H1 (cell line): ENCODE results near the gene TMPRSS9. TPM values are rescaled to one million over a fixed set of nuclear protein-coding genes. Genes with fewer than 3 reads are reported as not detected.

Experiments
- ASH2L ChIP-seq: fragments of 200-600, 300-600 bp; sonication (generic); IDR thresholded peaks from one replicate; pipeline ENCODE4 v1.7.1; 2017; ENCODE audit warnings: low read length
- BRCA1 ChIP-seq: IDR thresholded peaks from 2 replicates; pipeline ENCODE4 v1.6.1; 2012; ENCODE audit warnings: low read depth, low read length, improper control_type of control experiment
- SAP30 ChIP-seq: fragments of 300-600 bp; sonication (generic); IDR thresholded peaks from 2 replicates; pipeline ENCODE4 v1.7.1; 2012; ENCODE audit warnings: low read length, moderate library complexity, mild to moderate bottlenecking, inconsistent platforms; ENCODE audit not compliant: insufficient read depth, insufficient replicate concordance
- TEAD4 ChIP-seq: IDR thresholded peaks from 2 replicates; pipeline ENCODE4 v1.6.1; 2012; ENCODE audit warnings: low read depth, low read length, inconsistent platforms, mixed read lengths
- polyA plus RNA-seq, 7 experiments: library from polyadenylated mRNA; depleted of rRNA in 3 of 7; stranded (reverse) in 5 of 7; unstranded in 2 of 7; fragments of >200 nt in 5 of 7; fragments of 200-250 nt in 2 of 7; gene quantifications; 1 replicate in 5 of 7; 2 replicates in 1 of 7; 4 replicates in 1 of 7; pipeline versions ENCODE4 v1.2.1 to v1.2.3, GENCODE V29; 2011 to 2013; ENCODE audit warnings: missing spikeins in 2 of 7, mixed read lengths in 2 of 7
- total RNA-seq: library from RNA; stranded (reverse); fragmentation: NEBNext Ultra II Directional; extraction: Animal tissue kit (Norgen Biotek cat#: 25700); gene quantifications from 2 replicates; pipeline ENCODE4 v1.2.1, GENCODE V29; 2021
- TF ChIP-seq, protein P1 (sequence below): fragments of 300-600 bp; sonication (generic); IDR thresholded peaks from 2 replicates; pipeline ENCODE4 v1.7.1; 2012; ENCODE audit warnings: low read length, moderate library complexity, mild to moderate bottlenecking, inconsistent platforms; ENCODE audit not compliant: insufficient replicate concordance

TMPRSS9 gene
- total and polyA plus RNA-seq, 2 of the 8 experiments (the other 6 are each of a cell fraction or from before 2014, with no cell fraction given): 0.15 to 0.19 TPM

DNA sequence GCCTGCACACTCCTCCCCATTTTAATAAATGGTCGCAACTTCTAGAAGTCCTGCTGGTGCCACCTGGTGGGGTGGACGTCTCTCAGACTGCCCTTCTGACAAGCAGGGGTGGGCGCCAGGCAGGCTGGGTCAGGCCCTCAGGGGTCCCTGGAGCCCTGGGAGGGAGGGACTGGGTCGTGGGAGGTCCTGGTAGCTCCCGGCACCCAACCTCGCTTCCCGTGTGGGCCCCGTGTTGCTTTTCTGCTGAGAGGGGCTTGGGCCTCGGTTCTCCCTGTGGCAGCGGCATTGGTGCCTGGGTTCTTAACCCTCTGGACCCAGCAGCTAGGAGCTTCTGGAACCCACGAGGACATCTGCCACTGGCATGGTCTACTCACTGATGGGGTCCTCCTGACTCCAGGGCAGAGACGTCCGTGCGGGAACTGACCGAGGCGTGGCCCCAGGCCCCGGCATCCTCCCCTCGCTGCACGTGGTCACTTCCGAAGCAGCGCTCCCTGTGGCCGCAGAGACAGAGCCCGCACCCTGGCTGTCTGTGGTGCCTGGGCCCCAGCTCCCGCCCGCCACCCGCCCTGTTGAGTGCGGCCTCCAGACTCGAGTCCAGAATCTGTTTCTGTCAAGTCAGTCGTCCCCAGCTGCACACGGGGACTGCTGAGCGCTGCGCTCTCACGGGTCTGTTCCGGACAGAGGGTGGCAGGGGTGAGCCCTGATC, 6.0 kb upstream of the TMPRSS9 start (continued):
- TF ChIP-seq, protein P1, sequence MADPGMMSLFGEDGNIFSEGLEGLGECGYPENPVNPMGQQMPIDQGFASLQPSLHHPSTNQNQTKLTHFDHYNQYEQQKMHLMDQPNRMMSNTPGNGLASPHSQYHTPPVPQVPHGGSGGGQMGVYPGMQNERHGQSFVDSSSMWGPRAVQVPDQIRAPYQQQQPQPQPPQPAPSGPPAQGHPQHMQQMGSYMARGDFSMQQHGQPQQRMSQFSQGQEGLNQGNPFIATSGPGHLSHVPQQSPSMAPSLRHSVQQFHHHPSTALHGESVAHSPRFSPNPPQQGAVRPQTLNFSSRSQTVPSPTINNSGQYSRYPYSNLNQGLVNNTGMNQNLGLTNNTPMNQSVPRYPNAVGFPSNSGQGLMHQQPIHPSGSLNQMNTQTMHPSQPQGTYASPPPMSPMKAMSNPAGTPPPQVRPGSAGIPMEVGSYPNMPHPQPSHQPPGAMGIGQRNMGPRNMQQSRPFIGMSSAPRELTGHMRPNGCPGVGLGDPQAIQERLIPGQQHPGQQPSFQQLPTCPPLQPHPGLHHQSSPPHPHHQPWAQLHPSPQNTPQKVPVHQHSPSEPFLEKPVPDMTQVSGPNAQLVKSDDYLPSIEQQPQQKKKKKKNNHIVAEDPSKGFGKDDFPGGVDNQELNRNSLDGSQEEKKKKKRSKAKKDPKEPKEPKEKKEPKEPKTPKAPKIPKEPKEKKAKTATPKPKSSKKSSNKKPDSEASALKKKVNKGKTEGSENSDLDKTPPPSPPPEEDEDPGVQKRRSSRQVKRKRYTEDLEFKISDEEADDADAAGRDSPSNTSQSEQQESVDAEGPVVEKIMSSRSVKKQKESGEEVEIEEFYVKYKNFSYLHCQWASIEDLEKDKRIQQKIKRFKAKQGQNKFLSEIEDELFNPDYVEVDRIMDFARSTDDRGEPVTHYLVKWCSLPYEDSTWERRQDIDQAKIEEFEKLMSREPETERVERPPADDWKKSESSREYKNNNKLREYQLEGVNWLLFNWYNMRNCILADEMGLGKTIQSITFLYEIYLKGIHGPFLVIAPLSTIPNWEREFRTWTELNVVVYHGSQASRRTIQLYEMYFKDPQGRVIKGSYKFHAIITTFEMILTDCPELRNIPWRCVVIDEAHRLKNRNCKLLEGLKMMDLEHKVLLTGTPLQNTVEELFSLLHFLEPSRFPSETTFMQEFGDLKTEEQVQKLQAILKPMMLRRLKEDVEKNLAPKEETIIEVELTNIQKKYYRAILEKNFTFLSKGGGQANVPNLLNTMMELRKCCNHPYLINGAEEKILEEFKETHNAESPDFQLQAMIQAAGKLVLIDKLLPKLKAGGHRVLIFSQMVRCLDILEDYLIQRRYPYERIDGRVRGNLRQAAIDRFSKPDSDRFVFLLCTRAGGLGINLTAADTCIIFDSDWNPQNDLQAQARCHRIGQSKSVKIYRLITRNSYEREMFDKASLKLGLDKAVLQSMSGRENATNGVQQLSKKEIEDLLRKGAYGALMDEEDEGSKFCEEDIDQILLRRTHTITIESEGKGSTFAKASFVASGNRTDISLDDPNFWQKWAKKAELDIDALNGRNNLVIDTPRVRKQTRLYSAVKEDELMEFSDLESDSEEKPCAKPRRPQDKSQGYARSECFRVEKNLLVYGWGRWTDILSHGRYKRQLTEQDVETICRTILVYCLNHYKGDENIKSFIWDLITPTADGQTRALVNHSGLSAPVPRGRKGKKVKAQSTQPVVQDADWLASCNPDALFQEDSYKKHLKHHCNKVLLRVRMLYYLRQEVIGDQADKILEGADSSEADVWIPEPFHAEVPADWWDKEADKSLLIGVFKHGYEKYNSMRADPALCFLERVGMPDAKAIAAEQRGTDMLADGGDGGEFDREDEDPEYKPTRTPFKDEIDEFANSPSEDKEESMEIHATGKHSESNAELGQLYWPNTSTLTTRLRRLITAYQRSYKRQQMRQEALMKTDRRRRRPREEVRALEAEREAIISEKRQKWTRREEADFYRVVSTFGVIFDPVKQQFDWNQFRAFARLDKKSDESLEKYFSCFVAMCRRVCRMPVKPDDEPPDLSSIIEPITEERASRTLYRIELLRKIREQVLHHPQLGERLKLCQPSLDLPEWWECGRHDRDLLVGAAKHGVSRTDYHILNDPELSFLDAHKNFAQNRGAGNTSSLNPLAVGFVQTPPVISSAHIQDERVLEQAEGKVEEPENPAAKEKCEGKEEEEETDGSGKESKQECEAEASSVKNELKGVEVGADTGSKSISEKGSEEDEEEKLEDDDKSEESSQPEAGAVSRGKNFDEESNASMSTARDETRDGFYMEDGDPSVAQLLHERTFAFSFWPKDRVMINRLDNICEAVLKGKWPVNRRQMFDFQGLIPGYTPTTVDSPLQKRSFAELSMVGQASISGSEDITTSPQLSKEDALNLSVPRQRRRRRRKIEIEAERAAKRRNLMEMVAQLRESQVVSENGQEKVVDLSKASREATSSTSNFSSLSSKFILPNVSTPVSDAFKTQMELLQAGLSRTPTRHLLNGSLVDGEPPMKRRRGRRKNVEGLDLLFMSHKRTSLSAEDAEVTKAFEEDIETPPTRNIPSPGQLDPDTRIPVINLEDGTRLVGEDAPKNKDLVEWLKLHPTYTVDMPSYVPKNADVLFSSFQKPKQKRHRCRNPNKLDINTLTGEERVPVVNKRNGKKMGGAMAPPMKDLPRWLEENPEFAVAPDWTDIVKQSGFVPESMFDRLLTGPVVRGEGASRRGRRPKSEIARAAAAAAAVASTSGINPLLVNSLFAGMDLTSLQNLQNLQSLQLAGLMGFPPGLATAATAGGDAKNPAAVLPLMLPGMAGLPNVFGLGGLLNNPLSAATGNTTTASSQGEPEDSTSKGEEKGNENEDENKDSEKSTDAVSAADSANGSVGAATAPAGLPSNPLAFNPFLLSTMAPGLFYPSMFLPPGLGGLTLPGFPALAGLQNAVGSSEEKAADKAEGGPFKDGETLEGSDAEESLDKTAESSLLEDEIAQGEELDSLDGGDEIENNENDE: no peak
- TF ChIP-seq SAP30 (no peak), BRCA1 (no peak), TEAD4 (no peak), ASH2L (no peak)
- TF ChIP-seq, all 59 proteins: peak for 0
